ENCODE data around the gene LNX2. TPM values are rescaled to one million over a fixed set of nuclear protein-coding genes. Genes with fewer than 3 reads are reported as not detected.

Gene LNX2
- total RNA-seq, 1 donor from 2014 or later: 11.8 TPM

GRCh38 chr13:27570906-27571305, 49.4 kb downstream of the LNX2 start:
- FAIRE-seq (no peak), DNase-seq (ENCODE audit: low spot score in 2 of 2) (no peak)

- no peak for DNase-seq (ENCODE audit: low spot score in 2 of 2)
These were observed 50.9 kb downstream of the LNX2 start for GRCh38 chr13:27569405-27569804.

DNA sequence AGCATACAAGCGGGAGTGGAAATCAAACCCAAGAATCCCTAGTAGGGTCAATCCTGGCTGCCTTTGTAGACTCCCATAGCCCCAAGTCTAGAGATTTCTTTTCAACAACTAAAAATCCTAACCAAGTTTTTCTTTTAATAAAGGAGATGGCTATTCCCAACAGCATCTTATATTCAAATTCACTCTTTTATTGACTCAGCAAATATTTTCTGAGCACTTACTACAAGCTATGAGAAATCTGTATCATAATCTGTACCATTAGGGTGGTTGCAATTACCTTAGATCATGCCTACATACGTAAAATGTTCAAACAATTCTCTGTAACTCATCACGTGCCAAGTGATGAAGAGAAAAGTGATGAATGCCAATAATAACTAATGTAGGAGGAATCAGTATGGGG, 54.5 kb downstream of the LNX2 start:
- DNase-seq (ENCODE audit: low spot score in 2 of 2): no peak
- FAIRE-seq: no peak

More at GRCh38 chr13:27569405-27569804, 50.9 kb downstream of the LNX2 start:
- FAIRE-seq: no peak

- FAIRE-seq: no peak
- no peak for DNase-seq (ENCODE audit: low spot score in 2 of 2)
These were observed 57.9 kb downstream of the LNX2 start for GRCh38 chr13:27562457-27562856.

- no peak for DNase-seq (ENCODE audit: low spot score in 2 of 2)
- FAIRE-seq: no peak
These were observed 60.6 kb downstream of the LNX2 start for GRCh38 chr13:27559719-27560118.

GRCh38 chr13:27556109-27556508, 64.2 kb downstream of the LNX2 start:
- no peak for FAIRE-seq

GRCh38 chr13:27551562-27551961, 68.8 kb downstream of the LNX2 start:
- no peak for DNase-seq (ENCODE audit: low spot score in 2 of 2)
- no peak for FAIRE-seq

More at GRCh38 chr13:27556109-27556508, 64.2 kb downstream of the LNX2 start:
- no peak for DNase-seq (ENCODE audit: low spot score in 2 of 2)

GRCh38 chr13:27549406-27549981, 70.8 kb downstream of the LNX2 start:
- DNase-seq (ENCODE audit: low spot score in 2 of 2): no peak
- FAIRE-seq: no peak

- DNase-seq (ENCODE audit: low spot score in 2 of 2) (no peak), FAIRE-seq (no peak)
These were observed 78.1 kb downstream of the LNX2 start for GRCh38 chr13:27542220-27542619.

DNA sequence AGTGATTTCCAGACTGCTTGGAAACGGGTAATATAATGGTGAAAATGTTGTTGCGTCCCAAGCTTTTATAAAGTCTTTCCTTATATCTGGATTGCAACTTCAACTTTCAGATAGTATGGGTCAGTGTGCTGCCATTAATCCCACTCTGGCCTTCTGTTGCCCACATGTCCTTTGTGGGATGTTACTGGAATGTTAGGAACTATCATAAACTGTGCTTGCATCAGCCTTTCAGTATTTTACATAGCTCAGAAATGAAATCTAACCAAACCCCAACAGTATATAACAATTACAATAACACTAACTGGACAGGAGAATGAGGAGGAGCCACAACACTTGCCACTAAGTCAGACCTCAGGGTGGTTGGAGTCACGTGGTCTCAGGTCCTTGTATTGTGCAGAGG, 78.9 kb downstream of the LNX2 start:
- DNase-seq (ENCODE audit: low spot score in 2 of 2) (no peak), FAIRE-seq (no peak)

DNA sequence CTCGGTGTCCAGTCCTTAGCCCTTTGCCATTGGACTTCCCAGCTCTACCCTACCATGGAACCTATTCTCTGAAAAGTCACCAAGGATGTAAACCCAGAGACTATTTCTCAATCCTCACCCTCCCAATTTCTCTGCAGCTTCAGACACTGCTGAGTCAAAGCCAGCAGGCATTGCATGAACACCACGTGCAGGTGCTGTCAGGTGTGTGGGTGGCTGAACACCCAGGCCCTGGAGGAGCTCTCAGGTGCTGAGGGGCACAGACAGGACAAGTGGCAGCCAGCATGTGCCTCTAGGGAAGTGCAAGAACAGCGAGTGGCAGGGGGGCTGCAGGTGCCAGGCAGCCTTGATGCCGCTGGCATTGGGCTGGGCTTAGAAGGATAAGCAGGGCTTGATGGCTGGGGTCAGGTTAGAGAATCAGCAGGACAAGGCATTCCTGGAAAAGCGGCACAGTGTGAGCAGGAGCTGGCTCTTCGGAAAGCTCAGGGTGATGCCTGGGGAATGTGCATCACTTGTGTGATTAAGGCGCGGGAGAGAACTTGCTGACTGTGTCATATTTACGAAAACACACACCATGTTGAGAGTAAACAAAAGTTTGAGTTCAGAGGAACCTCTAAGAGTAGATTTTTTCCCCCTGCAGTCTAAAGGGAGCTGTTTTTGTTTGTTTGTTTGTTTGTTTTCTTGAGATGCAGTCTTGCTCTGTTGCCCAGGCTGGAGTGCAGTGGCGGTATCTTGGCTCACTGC, 83.8 kb downstream of the LNX2 start:
- no peak for FAIRE-seq
- DNase-seq (ENCODE audit: low spot score in 2 of 2): no peak

DNA sequence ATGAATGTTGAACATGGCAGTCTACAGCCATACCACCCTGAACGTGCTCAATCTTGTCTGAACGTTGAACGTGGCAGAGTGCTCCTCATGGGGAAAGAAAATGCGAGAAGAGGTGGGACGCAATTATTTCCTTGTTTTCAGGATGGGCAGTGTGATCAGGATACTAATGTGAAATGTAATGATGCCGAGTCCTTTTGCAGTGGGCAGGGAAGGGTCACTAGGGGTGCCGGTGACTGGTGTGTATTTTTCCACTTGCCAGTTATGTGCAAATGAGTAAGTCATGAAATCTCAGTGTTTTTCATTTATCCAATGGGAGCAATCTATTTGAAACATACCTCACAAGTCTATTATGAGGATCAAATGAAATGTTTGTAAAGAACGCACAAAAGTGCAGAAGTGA, 84.8 kb downstream of the LNX2 start:
- FAIRE-seq: no peak
- DNase-seq (ENCODE audit: low spot score in 2 of 2): no peak

DNA sequence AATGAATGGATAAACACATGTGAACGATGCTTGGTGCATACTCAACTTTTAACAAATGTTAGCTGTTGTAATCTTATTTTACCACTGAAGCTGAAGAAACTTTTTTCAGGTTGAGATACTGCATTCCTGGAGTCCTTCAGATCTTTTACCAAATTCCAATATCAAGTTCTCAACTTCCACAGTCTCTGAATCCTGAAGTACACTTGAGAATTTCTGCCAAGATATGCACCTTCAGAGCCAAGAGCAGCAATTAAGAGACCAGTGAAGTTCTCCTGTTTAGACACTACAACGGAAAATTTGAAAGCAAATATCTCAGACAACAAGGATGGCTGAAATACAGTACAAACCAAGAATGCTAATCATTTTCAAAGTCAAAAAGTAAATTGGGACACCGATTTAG, 85.3 kb downstream of the LNX2 start:
- FAIRE-seq: no peak
- no peak for DNase-seq (ENCODE audit: low spot score in 2 of 2)

GRCh38 chr13:27534108-27534980, 86.0 kb downstream of the LNX2 start:
- DNase-seq (ENCODE audit: low spot score in 2 of 2) (no peak), FAIRE-seq (no peak)

GRCh38 chr13:27533155-27533643, 87.1 kb downstream of the LNX2 start:
- DNase-seq (ENCODE audit: low spot score in 2 of 2) (peak; percentile 40 to 67), FAIRE-seq (no peak)

DNA sequence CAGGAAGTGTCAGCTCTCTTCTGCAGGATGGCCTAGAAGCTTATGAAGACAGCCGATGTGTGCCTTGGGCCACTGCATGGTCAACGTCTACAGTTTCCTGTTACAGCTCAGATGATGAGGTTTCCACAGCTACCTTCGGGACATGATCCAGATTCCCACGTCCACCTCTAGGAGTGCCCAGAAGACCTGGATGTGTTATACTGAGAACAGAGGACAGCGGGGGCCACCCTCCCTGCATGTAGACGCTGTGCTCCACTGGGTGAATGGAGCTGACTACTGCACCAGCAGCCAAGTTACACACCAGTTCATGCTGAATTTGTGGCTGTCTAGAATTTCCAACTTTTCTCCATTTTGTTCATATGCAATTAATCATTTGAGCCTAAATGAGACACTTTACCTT, 91.4 kb downstream of the LNX2 start:
- DNase-seq (ENCODE audit: low spot score in 2 of 2) (no peak), FAIRE-seq (no peak)

GRCh38 chr13:27526516-27526915, 93.8 kb downstream of the LNX2 start:
- FAIRE-seq (no peak), DNase-seq (ENCODE audit: low spot score in 2 of 2) (no peak)

- DNase-seq (ENCODE audit: low spot score in 2 of 2): no peak
- FAIRE-seq: no peak
These were observed 95.1 kb downstream of the LNX2 start for GRCh38 chr13:27524981-27525975.

GRCh38 chr13:27523346-27524073, 96.8 kb downstream of the LNX2 start:
- DNase-seq (ENCODE audit: low spot score in 2 of 2) (no peak), FAIRE-seq (no peak)

Data from frontal cortex (tissue), 4 donors.